IPS-18c (cell line): ENCODE results near the gene ITGB6.

Source experiments
- H3K4me3 ChIP-seq: 2 replicates; pipeline ENCODE4 v1.7.0; 2013; ENCODE audit warnings: low read depth, mild to moderate bottlenecking, low read length, moderate library complexity; ENCODE audit not compliant: insufficient read depth
- H3K9me3 ChIP-seq: one replicate; pipeline ENCODE4 v1.6.1; 2013; ENCODE audit warnings: mild to moderate bottlenecking, low read length, moderate library complexity; ENCODE audit not compliant: control insufficient read depth, insufficient read depth

Gene ITGB6

GRCh38 chr2:160199683-160200389 lies at the start of gene ITGB6:
TSS of gene ITGB6 (minus strand) at chr2:160200272. CDS start at chr2:160200063, 209 bp downstream.
- Histone ChIP-seq H3K4me3 (no peak within 1 kb of the TSS), H3K9me3 (no peaks in the 10 kb centered on the region)

GRCh38 chr2:160247296-160248035 lies 47.4 kb upstream of the ITGB6 start:
- Histone ChIP-seq H3K9me3 (peaks cover 2% of the 10 kb centered on the region), H3K4me3 (no peak overlapping the region)

- Histone ChIP-seq H3K9me3 (peaks cover 2% of the 10 kb centered on the region), H3K4me3 (no peak overlapping the region)
Measured at GRCh38 chr2:160246356-160246755, 46.3 kb upstream of the ITGB6 start.

- H3K9me3 ChIP-seq = no peaks in the 10 kb centered on the region
- H3K4me3 ChIP-seq = no peak overlapping the region
Measured at GRCh38 chr2:160245614-160246155, 45.6 kb upstream of the ITGB6 start.

- H3K9me3 ChIP-seq = no peaks in the 10 kb centered on the region
Measured at GRCh38 chr2:160242893-160243564, 43.0 kb upstream of the ITGB6 start.

GRCh38 chr2:160241251-160242137 lies 41.4 kb upstream of the ITGB6 start:
- Histone ChIP-seq H3K9me3 (no peaks in the 10 kb centered on the region), H3K4me3 (no peak overlapping the region)

More at GRCh38 chr2:160242893-160243564, 43.0 kb upstream of the ITGB6 start:
- no peak overlapping the region for H3K4me3 ChIP-seq

- no peaks in the 10 kb centered on the region for H3K9me3 ChIP-seq
- no peak overlapping the region for H3K4me3 ChIP-seq
Measured at GRCh38 chr2:160239436-160239835, 39.4 kb upstream of the ITGB6 start.

GRCh38 chr2:160238392-160238791 lies 38.3 kb upstream of the ITGB6 start:
- Histone ChIP-seq H3K9me3 (no peaks in the 10 kb centered on the region), H3K4me3 (no peak overlapping the region)

GRCh38 chr2:160232905-160233475 lies 32.9 kb upstream of the ITGB6 start:
- H3K9me3 ChIP-seq = no peaks in the 10 kb centered on the region
- H3K4me3 ChIP-seq = no peak overlapping the region

GRCh38 chr2:160229591-160229990 lies 29.5 kb upstream of the ITGB6 start:
- no peak overlapping the region for H3K4me3 ChIP-seq
- H3K9me3 ChIP-seq = no peaks in the 10 kb centered on the region

- H3K9me3 ChIP-seq = no peaks in the 10 kb centered on the region
- H3K4me3 ChIP-seq = no peak overlapping the region
Measured at GRCh38 chr2:160228141-160228917, 28.3 kb upstream of the ITGB6 start.

- no peaks in the 10 kb centered on the region for H3K9me3 ChIP-seq
- no peak overlapping the region for H3K4me3 ChIP-seq
Measured at GRCh38 chr2:160227293-160227915, 27.3 kb upstream of the ITGB6 start.

- Histone ChIP-seq H3K9me3 (no peaks in the 10 kb centered on the region), H3K4me3 (no peak overlapping the region)
Measured at GRCh38 chr2:160226367-160226766, 26.3 kb upstream of the ITGB6 start.

GRCh38 chr2:160225722-160226121 lies 25.6 kb upstream of the ITGB6 start:
- no peak overlapping the region for H3K4me3 ChIP-seq

GRCh38 chr2:160224507-160224906 lies 24.4 kb upstream of the ITGB6 start:
- H3K4me3 ChIP-seq = no peak overlapping the region
- H3K9me3 ChIP-seq = no peaks in the 10 kb centered on the region

More at GRCh38 chr2:160225722-160226121, 25.6 kb upstream of the ITGB6 start:
- no peaks in the 10 kb centered on the region for H3K9me3 ChIP-seq
